ENCODE results near the gene SPIB.

- TF ChIP-seq ZNF8 (CRISPR knock-in tag; IDR thresholded peaks at IDR 0.05): no peak
- TF ChIP-seq, protein P1, sequence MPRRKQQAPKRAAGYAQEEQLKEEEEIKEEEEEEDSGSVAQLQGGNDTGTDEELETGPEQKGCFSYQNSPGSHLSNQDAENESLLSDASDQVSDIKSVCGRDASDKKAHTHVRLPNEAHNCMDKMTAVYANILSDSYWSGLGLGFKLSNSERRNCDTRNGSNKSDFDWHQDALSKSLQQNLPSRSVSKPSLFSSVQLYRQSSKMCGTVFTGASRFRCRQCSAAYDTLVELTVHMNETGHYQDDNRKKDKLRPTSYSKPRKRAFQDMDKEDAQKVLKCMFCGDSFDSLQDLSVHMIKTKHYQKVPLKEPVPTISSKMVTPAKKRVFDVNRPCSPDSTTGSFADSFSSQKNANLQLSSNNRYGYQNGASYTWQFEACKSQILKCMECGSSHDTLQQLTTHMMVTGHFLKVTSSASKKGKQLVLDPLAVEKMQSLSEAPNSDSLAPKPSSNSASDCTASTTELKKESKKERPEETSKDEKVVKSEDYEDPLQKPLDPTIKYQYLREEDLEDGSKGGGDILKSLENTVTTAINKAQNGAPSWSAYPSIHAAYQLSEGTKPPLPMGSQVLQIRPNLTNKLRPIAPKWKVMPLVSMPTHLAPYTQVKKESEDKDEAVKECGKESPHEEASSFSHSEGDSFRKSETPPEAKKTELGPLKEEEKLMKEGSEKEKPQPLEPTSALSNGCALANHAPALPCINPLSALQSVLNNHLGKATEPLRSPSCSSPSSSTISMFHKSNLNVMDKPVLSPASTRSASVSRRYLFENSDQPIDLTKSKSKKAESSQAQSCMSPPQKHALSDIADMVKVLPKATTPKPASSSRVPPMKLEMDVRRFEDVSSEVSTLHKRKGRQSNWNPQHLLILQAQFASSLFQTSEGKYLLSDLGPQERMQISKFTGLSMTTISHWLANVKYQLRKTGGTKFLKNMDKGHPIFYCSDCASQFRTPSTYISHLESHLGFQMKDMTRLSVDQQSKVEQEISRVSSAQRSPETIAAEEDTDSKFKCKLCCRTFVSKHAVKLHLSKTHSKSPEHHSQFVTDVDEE (CRISPR knock-in tag; IDR thresholded peaks at IDR 0.05): no peak
- no peak for TF ChIP-seq BACH2 (CRISPR knock-in tag; IDR thresholded peaks at IDR 0.05; ENCODE audit: borderline replicate concordance)
- TF ChIP-seq ZFP30 (CRISPR knock-in tag; IDR thresholded peaks at IDR 0.05): no peak
- no peak for TF ChIP-seq PPARA (CRISPR knock-in tag; IDR thresholded peaks at IDR 0.05; ENCODE audit: borderline replicate concordance)
- TF ChIP-seq SNAI2 (CRISPR knock-in tag; IDR thresholded peaks at IDR 0.05): no peak
- TF ChIP-seq ZNF70 (CRISPR knock-in tag; IDR thresholded peaks at IDR 0.05): no peak
- no peak for TF ChIP-seq RARB (CRISPR knock-in tag; IDR thresholded peaks at IDR 0.05)
- TF ChIP-seq, protein P2, sequence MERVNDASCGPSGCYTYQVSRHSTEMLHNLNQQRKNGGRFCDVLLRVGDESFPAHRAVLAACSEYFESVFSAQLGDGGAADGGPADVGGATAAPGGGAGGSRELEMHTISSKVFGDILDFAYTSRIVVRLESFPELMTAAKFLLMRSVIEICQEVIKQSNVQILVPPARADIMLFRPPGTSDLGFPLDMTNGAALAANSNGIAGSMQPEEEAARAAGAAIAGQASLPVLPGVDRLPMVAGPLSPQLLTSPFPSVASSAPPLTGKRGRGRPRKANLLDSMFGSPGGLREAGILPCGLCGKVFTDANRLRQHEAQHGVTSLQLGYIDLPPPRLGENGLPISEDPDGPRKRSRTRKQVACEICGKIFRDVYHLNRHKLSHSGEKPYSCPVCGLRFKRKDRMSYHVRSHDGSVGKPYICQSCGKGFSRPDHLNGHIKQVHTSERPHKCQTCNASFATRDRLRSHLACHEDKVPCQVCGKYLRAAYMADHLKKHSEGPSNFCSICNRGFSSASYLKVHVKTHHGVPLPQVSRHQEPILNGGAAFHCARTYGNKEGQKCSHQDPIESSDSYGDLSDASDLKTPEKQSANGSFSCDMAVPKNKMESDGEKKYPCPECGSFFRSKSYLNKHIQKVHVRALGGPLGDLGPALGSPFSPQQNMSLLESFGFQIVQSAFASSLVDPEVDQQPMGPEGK (CRISPR knock-in tag; IDR thresholded peaks at IDR 0.05; ENCODE audit: borderline replicate concordance): no peak
- TF ChIP-seq ZNF565 (CRISPR knock-in tag; conservative IDR thresholded peaks at IDR 0.05; ENCODE audit: low read depth): no peak
- no peak for TF ChIP-seq CREB5 (CRISPR knock-in tag; IDR thresholded peaks at IDR 0.05; ENCODE audit: low read depth)
These were observed 6.8 kb downstream of the SPIB start for GRCh38 chr19:50425581-50425980.
